T47D (cell line): ENCODE data around the gene FAM81A.

Experiments used
- DNase-seq, 2 experiments: peaks; one replicate each; pipeline versions ENCODE4 v3.0.0 to v3.0.0-alpha.2; 2011 to 2012; ENCODE audit warnings: low read depth in 1 of 2, low spot score in 1 of 2
- JUND ChIP-seq: IDR thresholded peaks from 2 replicates; pipeline ENCODE4 v1.6.1; 2012; ENCODE audit warnings: low read depth
- in situ Hi-C: cut with HindIII; loops from 2 replicates; pipeline ENCODE4 v1.10.0; 2016; ENCODE audit warnings: low sequenced_read_pairs, low pct_unique_long_range_greater_than_20kb

The FAM81A gene

GRCh38 chr15:59437142-59437816 lies 707 bp upstream of the FAM81A start:
- in situ Hi-C loops = no loop called here
- no peak for DNase-seq
- no peak for TF ChIP-seq JUND

GRCh38 chr15:59438625-59439290 lies 772 bp downstream of the FAM81A start:
- TF ChIP-seq JUND = no peak
- in situ Hi-C loops = no loop called here
- DNase-seq = no peak

- no peak for TF ChIP-seq JUND
- in situ Hi-C loops = no loop called here
- no peak for DNase-seq
Observed at GRCh38 chr15:59439576-59439975, 1.6 kb downstream of the FAM81A start.

DNA sequence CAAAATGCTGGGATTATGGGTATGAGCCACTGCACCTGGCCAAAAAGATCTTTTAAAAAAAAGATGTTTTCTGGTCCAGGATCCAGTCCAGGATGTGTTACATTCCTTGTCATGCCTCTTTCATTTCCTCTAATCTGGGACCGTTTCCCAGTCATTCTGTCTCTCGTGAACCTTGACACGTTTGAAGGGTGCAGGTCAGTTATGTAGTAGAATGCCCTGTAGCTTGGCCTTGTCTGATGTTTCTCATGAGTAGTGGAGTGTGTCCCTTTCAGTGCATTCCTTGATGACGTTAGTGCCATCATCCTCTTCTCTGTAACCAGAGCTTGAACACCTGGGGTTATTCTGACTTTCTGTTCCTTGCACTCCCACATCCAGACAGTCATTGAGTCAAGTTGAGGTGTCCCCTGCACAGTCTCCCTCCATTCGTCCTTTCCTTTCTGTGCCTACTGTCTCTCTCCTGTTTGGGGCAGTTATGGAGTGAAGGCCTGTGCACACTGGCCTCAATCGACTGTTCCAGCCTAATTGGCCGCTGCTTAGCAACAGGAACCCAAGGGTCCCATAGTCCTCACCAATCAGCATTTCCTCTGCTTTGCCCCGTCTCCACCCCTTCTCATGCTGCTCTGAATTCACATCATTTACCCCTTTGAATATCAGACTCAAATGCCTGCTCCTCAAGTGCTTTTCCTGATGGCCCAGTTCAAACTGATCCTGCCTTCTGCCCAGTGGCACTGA lies 5.5 kb downstream of the FAM81A start:
- no peak for DNase-seq
- in situ Hi-C loops = no loop called here
- TF ChIP-seq JUND = no peak

GRCh38 chr15:59444081-59444835 lies 6.3 kb downstream of the FAM81A start:
- DNase-seq = no peak
- in situ Hi-C loops = no loop called here
- no peak for TF ChIP-seq JUND

DNA sequence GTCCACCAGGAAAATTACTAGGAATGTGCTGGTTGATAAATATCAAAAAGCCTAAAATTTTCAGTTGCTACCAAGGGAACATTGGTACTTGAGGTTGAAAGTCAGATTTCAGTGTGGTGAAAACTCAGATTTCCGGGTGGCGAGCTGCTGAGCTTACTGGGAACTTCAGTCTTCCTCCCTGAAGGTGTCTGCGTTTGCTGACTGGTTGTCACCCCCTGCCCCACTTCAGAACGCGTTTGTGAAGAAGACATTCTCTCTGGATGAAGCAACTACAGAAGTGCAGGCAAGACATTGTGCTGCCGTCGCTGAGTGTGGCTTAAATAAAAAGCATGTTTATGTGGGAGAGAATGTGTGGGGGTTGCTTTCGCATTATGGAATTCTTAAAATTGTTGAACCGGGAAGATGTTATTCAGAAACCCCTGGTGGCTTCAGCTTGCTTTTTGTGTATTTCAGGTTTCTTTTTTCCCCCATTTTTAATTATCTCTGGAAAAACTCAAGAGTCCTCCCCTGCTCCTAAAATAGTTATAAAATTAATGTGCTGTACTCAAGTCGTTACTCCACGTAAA lies 7.1 kb downstream of the FAM81A start:
- TF ChIP-seq JUND = no peak
- in situ Hi-C loops = no loop called here
- DNase-seq = no peak

- in situ Hi-C loops = no loop called here
- no peak for TF ChIP-seq JUND
- no peak for DNase-seq
Observed at GRCh38 chr15:59446232-59446957, 8.4 kb downstream of the FAM81A start.

GRCh38 chr15:59447367-59447766 lies 9.4 kb downstream of the FAM81A start:
- TF ChIP-seq JUND = no peak
- in situ Hi-C loops = no loop called here
- no peak for DNase-seq

- no peak for DNase-seq
- in situ Hi-C loops = no loop called here
- TF ChIP-seq JUND = no peak
Observed at GRCh38 chr15:59448871-59449270, 10.9 kb downstream of the FAM81A start.

GRCh38 chr15:59453474-59454215 lies 15.7 kb downstream of the FAM81A start:
- no peak for DNase-seq
- TF ChIP-seq JUND = no peak
- in situ Hi-C loops = no loop called here

DNA sequence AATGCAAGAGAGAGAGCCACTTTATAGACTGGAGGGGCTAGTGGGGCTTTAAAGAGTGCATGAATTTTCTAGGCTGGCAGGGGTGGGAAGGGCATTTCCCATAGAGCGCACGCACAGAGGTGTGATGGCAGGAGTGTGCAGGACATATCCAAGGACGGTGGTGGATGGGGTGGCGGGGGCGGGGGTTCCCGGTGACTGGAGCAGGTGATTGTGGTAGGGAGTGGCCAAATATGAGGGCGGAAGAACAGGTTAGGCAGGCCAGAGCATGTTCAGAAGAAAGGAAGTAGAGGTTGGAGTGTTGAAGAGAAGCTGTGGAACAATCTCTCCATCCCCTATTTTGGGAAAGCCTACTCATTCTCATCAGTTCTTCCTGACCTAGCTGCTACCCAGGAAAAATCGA lies 18.1 kb downstream of the FAM81A start:
- peak in 1 of 2 experiments; percentile 84 for DNase-seq
- in situ Hi-C loops = no loop called here
- no peak for TF ChIP-seq JUND
